Measurements from ENCODE around the gene MBOAT2.

GRCh38 chr2:8934338-8934737 lies 69.1 kb downstream of the MBOAT2 start:
- no peak for TF ChIP-seq CTCF (conservative IDR thresholded peaks at IDR 0.05; ENCODE audit: low read depth, low read length)
- no peak for TF ChIP-seq EZH2 (IDR thresholded peaks at IDR 0.05; ENCODE audit: borderline replicate concordance, low read depth, low read length, poor library complexity, severe bottlenecking)
